Right renal cortex interstitium (tissue), 3 donors: ENCODE results near the gene KHDRBS2. TPM values are rescaled to one million over a fixed set of nuclear protein-coding genes. Genes with fewer than 3 reads are reported as not detected.

Experiments
- DNase-seq, 3 donors: peaks; one replicate each; pipeline ENCODE4 v3.0.0-alpha.2; 2013; ENCODE audit warnings: low read depth in 3 of 3, low spot score in 2 of 3
- polyA plus RNA-seq, 3 donors: library from polyadenylated mRNA; unstranded; fragments of 120-200 nt; gene quantifications; one replicate each; pipeline ENCODE4 v1.2.1, GENCODE V29; 2013; ENCODE audit not compliant: insufficient read length in 3 of 3

Gene KHDRBS2
- polyA plus RNA-seq, 3 donors = 1.9 to 3.0 (median 2.1) TPM

DNA sequence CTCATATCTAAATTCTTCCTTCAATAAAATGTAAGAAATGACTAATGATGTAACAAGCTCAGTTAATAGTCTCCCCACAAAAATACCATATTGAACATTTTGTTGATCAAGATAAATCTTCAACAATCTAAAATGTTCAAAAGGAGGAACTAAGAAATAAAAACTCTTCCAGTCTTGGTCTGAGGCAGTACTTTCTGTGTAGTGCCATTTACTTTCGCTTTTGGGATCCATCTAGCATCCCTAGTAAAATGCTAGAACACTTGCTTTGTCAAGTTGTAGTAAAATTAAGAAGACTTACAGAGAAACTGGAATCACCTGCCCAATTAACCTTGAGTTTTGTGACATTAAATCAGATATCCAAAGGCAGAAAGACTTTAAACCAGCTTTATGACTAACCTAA is 246.4 kb downstream of the KHDRBS2 start:
- DNase-seq = no peak

DNA sequence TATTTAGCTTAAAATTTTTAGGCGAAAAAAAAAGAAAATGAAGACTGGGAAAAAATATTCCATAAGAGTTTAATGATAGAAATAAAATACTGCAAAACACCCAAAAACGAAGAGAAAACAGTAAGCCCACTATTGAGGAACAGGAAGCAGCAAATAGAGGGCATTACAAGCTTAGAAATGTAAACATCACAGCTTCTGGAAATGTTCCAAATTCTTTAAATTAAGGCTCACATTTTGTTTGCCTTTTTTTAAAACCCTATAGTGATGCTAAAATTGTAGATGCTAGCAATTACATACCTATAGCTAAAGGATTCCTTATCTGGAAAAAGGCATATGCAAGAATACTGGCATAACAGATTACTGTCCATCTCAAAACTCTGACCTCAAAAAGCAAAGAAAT is 248.6 kb downstream of the KHDRBS2 start:
- DNase-seq = no peak

DNA sequence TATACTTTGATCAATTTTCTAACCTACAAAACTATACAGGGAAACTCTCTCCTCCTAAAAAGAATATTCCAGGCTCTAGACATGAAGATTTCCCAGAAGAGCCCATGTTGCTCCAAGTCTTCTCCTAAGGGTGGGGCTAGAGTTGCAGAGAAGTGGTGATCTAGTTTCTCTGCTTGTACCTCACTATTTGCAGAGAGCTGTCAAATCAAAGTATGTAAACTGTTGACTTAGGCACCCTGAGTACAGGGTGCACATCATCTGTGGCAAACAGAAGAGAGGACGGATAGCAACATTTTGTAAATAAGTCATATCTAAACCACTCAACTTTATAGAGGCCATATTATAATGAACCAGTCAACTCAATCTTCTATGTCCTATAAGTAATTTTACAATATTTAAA is 250.1 kb downstream of the KHDRBS2 start:
- no peak for DNase-seq

- no peak for DNase-seq
Observed at GRCh38 chr6:62013719-62014118, 272.3 kb downstream of the KHDRBS2 start.

DNA sequence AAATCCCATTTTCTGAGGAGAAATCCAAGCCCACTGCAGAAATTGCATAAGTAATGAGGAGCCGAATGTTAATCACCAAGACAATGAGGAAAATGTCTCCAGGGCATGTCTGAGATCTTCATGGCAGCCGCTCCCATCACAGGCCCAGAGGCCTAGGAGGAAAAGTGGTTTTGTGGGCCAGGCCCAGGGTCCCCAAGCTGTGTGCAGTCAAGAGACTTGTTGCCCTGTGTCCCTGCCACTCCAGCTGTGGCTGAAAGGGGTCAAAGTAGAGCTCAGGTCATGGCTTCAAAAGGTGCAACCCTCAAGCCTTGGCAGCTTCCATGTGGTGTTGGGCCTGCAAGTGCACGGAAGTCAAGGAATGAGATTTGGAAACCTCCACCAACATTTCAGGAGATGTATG is 276.6 kb downstream of the KHDRBS2 start:
- DNase-seq = no peak

DNA sequence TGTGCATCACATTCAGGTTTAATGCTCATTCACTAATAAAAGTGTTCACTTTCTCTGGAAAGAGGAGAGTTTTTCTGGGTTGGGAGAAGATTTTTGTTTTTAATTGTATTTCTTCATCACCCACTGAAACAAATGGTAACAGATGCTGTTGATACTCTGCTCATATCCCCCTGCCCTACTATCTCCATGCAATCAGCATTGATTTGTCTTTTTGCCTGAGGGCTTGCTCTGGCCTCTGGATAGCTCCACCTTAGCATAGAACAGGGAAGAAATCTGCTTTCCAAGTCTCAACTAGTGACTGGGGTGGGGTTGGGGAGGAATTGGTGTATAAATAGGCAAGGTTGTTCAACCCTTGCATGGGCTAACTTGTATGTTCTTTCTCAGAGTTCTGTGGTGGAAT is 296.4 kb downstream of the KHDRBS2 start:
- DNase-seq = no peak

GRCh38 chr6:61980622-61981021 is 305.4 kb downstream of the KHDRBS2 start:
- DNase-seq = no peak

DNA sequence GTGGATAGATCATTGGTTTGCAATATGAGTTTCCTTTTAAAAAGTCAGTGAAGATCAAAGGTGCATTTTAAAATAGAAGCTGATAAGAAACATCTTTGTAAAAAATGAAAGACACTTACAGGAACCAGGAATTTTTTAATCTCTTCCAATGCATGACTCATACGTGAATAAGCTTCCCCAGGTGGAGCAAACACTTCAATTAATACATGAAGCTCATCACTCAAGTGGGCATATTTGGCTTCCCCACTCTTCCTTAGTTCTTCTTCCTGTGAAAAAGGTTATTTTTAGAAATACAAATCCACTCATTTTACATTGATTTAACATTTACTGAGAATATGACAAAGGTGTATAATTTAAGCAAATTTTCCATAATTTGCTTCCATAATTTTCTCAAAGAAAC is 308.1 kb downstream of the KHDRBS2 start:
- DNase-seq = no peak

- no peak for DNase-seq
Observed at GRCh38 chr6:61977099-61977498, 308.9 kb downstream of the KHDRBS2 start.

- DNase-seq = no peak
Observed at GRCh38 chr6:61959196-61959595, 326.8 kb downstream of the KHDRBS2 start.

- DNase-seq = no peak
Observed at GRCh38 chr6:61953851-61954250, 332.2 kb downstream of the KHDRBS2 start.

GRCh38 chr6:61951586-61951985 is 334.4 kb downstream of the KHDRBS2 start:
- no peak for DNase-seq

DNA sequence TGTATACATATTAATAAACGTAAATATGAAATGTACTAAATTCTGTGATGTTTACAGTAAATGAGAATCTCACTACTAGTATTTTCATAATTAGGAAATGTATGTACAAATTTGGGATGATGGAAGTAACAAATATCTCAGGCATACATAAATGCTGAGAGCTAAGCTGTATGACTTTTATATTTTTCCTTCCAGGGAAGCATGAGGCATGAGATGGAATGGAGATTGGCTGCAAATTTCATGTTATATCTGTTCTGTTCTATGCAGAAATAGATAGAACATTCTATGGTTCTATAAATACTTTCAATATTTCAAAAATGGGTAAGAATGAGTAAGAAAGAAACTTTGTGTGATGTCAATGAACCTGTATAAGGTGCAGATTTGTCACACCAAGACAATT is 335.2 kb downstream of the KHDRBS2 start:
- DNase-seq = no peak

- DNase-seq = no peak
Observed at GRCh38 chr6:61949971-61950370, 336.1 kb downstream of the KHDRBS2 start.

- DNase-seq = no peak
Observed at GRCh38 chr6:61949161-61949560, 336.9 kb downstream of the KHDRBS2 start.

GRCh38 chr6:61947311-61947947 is 338.6 kb downstream of the KHDRBS2 start:
- DNase-seq = no peak

GRCh38 chr6:61940919-61941318 is 345.1 kb downstream of the KHDRBS2 start:
- no peak for DNase-seq

DNA sequence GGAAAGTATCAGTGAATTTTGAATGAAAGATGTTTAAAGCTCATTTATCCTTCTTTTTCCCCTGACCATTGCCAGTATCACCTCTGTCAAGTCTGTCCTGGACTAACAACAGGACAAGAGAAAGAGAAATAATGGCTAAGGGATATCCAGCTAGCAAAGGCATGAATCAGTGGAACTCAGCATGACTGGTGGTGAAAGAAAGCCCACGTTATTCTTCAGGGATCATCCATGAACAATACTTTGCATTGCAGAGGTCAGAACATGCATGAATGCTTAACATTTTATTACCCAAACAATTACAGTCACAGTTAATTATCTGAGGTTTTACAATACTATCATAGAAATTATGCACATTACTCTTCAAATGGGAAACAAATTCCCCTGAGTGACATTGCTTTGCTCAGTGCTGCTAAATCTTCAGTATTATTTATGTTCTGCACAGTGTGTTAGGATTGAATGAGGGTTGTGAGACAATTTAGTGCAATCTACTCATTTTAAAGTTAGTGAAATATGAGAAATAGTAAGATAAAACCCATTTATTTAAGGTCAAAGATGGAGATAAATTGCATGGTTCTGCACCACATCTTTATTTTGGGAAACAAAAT is 350.7 kb downstream of the KHDRBS2 start:
- no peak for DNase-seq

GRCh38 chr6:61909486-61909885 is 376.5 kb downstream of the KHDRBS2 start:
- DNase-seq = no peak

- DNase-seq = no peak
Observed at GRCh38 chr6:61901748-61902147, 384.3 kb downstream of the KHDRBS2 start.

GRCh38 chr6:61894536-61894935 is 391.5 kb downstream of the KHDRBS2 start:
- no peak for DNase-seq

DNA sequence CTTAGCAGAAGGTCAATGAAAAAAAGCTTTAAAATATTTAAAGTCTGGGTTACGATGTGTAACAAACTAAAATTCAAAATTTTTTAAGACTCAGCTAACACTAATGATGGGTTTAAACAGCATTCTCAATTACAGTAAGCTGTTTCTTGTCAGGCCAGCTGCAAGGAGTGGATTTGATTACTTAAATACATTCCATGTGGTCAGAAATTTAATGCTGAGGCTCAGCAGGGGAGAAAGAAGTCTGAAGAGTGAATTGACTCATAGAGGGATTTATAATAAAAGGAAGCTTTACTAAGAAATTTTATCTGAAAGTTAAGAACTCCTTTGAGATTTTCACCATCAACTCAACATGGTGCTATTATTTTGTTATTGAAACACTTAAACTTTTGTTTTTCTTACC is 398.6 kb downstream of the KHDRBS2 start:
- DNase-seq = peak in 1 of 3 donors; percentile 1
